Epithelial cell of esophagus (primary cell): ENCODE measurements around the gene PLG.
"Not testable (repeated sequence)": the region's sequence is repeated elsewhere in the genome, so short reads cannot be mapped to it uniquely, and the experiment has no call there.

Experiments used
- DNase-seq: peaks from one replicate; pipeline ENCODE4 v3.0.0; 2010; ENCODE audit warnings: low read depth
- H3K4me3 ChIP-seq: 2 replicates; pipeline ENCODE4 v1.5.1; 2011; ENCODE audit warnings: mild to moderate bottlenecking, low read length, control low read depth
- TF ChIP-seq, protein P1 (sequence below): IDR thresholded peaks from 2 replicates; pipeline ENCODE4 v1.5.1; 2011; ENCODE audit warnings: low read depth, mild to moderate bottlenecking, low read length, control low read depth, inconsistent platforms; ENCODE audit not compliant: insufficient read depth; ENCODE audit errors: missing control alignments

Gene PLG

DNA sequence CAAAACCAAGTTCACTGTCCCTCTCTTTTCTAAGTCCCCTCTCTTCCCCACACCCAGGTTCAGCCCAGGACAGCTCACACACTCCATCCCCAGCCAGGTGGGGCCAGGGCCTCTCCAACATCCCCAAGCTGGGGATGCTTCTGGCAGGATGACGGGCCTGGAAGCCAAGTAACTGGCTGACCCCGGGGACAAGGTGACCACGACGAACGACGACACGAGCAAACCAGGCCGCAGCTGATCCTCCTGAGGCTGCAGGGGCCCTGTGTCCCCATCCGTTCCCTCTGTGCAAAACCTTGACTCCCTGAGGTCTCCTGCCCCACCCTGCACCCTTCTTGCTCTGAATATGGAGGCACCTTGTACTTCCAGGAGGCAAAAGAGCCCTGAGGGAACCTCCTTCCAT lies 11.6 kb upstream of the PLG start:
- TF ChIP-seq, protein P1, sequence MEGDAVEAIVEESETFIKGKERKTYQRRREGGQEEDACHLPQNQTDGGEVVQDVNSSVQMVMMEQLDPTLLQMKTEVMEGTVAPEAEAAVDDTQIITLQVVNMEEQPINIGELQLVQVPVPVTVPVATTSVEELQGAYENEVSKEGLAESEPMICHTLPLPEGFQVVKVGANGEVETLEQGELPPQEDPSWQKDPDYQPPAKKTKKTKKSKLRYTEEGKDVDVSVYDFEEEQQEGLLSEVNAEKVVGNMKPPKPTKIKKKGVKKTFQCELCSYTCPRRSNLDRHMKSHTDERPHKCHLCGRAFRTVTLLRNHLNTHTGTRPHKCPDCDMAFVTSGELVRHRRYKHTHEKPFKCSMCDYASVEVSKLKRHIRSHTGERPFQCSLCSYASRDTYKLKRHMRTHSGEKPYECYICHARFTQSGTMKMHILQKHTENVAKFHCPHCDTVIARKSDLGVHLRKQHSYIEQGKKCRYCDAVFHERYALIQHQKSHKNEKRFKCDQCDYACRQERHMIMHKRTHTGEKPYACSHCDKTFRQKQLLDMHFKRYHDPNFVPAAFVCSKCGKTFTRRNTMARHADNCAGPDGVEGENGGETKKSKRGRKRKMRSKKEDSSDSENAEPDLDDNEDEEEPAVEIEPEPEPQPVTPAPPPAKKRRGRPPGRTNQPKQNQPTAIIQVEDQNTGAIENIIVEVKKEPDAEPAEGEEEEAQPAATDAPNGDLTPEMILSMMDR = no peak
- H3K4me3 ChIP-seq = no peak overlapping the region
- no peak for DNase-seq

DNA sequence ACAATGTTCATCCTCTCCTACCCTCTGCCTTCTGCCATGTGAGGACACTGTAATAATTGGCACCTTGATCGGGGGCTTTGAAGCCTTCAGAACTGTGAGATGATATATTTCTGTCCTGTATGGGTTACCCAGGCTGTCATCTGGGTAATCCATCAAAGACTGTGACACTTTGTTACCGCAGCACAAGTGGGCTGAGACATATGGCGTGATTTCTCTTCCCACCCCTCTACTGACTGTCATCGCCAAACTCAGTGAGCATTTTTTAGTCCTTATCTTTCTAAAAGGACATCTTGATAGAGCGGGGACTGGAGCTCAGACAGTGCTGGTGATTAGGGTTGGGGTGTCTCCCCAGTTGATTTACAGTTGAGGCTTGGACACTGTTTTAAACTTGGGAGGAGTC lies 10.4 kb upstream of the PLG start:
- DNase-seq = no peak
- TF ChIP-seq, protein P1 = no peak
- no peak overlapping the region for H3K4me3 ChIP-seq

DNA sequence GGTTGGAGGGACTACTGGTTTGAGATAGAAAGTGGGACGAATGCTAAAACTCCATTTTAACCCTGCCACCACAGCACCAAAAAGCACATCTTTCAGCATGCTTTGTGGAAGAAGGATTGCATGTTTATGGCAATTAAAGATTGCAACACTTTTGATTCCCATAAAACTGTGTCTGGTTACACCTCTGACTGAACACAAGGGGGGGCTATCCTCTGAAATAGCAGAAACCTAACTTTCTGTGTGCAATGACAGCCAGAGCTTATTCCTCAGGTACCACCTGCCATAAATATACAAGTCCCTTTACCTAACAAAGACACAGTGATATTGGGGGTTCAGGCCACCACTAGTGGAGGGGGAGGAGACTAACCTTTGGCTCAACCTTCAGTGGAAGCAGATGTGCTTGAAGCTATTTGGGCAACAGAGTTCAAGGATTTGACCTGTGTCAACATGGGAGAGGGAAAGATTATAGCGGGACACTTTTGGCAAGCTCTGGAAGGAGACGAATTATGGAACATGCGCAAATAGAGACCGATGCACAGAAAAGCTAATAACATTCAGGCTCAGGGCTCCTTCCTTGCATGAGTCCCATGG lies 9.6 kb upstream of the PLG start:
- no peak overlapping the region for H3K4me3 ChIP-seq
- TF ChIP-seq, protein P1 = peak; percentile 29
- peak; percentile 5 for DNase-seq

DNA sequence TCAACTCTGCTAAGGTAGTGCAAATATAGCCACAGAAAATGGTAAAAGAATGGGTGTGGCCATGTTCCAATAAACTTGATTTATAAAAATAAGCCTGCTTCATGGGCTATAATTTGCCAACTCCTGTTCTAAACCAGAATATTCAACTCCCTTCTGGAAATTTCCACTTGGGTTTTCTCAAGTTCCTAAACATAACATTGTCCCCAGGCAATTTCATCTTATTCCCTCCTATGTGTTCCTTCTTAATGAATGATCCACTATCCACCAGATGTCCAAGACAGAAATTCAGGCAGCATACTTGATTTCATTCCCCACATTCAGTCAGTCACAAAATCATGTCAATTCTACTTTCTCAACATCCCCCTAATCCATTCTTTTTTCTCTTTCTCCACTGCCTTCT lies 7.0 kb upstream of the PLG start:
- not testable (repeated sequence) for H3K4me3 ChIP-seq, DNase-seq

DNA sequence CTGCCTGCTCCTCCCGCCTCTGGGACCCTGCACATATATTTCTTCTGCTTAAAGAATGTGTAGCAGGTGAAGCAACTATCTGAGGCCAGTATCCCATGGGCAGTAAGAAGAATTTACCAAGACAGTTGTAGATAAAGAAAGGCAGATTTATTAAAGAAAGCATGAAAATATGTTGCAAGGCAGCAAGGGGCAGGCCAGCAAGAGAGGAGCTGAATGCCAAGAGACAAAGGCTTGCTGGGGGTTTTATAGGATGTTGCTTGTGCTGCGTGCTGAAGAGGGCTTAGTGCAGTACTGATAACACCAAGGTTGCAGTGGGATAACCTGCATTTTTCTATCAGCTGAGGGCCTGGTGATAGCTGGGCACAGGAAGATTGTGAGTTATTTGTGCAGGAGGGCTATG lies 6.4 kb upstream of the PLG start:
- DNase-seq, H3K4me3 ChIP-seq: not testable (repeated sequence)

DNA sequence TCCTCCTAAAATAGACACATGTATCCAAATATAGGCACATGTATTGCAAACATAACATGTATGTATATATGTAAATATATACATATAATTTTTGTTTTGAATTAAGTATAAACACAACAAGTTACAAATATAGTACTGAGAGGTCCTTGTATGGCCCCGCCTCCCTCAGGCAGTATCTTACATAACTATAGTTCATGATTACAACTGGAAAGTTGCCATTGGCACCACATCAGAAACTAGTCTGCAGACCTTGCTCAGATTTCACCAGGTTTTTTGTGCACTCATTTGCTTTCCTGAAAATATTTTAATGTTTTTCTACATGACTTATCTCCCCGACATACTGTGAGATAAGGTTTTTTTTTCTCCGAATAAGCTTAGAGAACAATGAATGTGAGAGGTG lies 5.2 kb upstream of the PLG start:
- not testable (repeated sequence) for DNase-seq, H3K4me3 ChIP-seq

DNA sequence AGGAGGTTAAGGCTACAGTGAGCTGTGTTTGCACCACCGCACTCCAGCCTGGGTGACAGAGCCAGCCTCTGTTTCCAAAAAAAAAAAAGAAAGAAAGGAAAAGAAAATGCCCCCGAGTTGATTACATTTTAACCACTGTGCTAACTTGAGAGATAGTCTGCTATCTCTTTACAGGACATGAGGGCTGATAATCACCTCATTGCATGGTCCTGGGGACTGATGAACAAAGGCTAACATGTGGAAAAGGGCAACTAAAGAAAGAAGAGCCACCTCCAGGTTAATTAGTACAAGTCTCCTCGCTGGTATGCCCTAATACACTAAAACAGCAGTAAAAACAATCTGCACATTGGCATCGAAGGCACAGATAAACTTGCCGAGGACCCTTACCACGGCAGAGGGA lies 4.2 kb upstream of the PLG start:
- no peak for DNase-seq
- H3K4me3 ChIP-seq = no peak overlapping the region
- TF ChIP-seq, protein P1 = no peak

DNA sequence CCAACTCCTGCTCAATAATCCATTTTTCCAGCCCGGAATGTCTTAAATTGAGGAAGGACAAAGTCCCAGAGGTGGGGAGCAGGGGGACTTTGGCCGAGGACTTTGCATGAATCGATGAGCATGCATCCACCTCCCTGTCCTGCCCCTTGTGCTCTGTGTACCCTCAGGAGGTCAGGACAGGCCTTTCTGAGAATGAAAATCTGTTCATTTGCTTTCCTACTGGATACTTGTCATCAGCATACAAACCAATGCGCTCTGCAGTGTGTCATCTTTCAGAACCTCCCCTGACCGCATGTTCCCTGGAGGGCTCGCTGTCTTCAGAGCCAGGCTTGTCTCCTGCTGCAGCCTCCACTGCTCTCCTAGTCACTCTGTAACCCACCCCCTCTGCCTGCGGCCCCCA lies 2.6 kb downstream of the PLG start:
- H3K4me3 ChIP-seq, DNase-seq: not testable (repeated sequence)

DNA sequence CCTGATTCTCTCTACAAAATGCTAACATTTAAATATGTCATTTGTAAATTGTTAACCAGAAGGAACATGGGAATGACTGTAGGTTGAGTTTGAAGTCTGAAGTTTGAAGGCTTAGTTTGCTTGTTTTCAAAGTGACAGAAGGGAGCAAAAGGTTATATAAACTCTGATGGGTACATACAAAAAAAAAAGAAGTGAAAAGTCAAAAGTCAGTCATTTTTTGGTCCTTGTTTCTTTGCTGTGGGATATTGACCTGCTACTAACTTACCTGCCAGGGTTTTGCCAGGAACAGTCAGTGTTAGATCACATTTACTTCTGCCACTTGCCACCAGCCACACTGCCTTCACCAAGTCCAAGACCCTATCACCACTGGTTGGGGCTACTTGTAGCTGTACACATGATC lies 6.9 kb downstream of the PLG start:
- not testable (repeated sequence) for H3K4me3 ChIP-seq, DNase-seq

DNA sequence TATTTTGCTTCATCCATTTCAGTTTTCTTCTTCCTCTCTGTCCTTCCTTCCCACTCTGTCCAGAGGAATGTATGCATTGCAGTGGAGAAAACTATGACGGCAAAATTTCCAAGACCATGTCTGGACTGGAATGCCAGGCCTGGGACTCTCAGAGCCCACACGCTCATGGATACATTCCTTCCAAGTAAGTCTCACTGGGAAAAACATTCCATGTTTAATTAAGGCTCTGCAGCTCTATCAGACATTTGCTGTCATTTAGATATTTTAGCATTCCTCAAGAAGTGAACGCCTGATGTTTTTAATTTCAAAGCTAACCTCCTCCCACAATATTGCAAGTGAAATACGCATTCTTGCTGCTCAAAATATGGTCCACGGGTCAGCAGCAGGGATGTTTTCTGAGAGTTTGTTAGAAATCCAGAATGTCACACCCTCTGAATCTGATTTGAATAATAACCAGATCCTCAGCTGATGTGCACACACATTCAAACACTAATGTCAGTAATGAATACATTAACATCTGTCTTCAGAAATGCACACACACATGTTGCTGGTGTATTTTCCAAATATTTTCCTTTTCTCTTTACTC lies 12.8 kb downstream of the PLG start:
- DNase-seq = no peak
- TF ChIP-seq, protein P1 = no peak
- H3K4me3 ChIP-seq = no peak overlapping the region
